HepG2 (cell line): Measurements from ENCODE around the gene TEDC1. TPM values are rescaled to one million over a fixed set of nuclear protein-coding genes. Genes with fewer than 3 reads are reported as not detected.

Experiments used
- BHLHE40 ChIP-seq: IDR thresholded peaks from 2 replicates; pipeline ENCODE4 v1.6.1; 2011; ENCODE audit warnings: low read length, improper control_type of control experiment
- GABPB1 ChIP-seq: IDR thresholded peaks from 2 replicates; pipeline ENCODE4 v1.6.1; 2016; ENCODE audit warnings: mild to moderate bottlenecking, missing genetic modification reagents, moderate library complexity, missing compliant biosample characterization
- HDAC2 ChIP-seq: sonication (generic); formaldehyde crosslinking; IDR thresholded peaks from 2 replicates; pipeline ENCODE4 v1.4.0; 2020; ENCODE audit warnings: missing genetic modification reagents
- MAF1 ChIP-seq: sonication (generic); formaldehyde crosslinking; IDR thresholded peaks from 2 replicates; pipeline ENCODE4 v1.5.0; 2020; ENCODE audit warnings: missing genetic modification reagents, borderline replicate concordance
- MED1 ChIP-seq: sonication (generic); formaldehyde crosslinking; IDR thresholded peaks from 2 replicates; pipeline ENCODE4 v1.4.0; 2020; ENCODE audit warnings: missing genetic modification reagents
- NFYB ChIP-seq: sonication (generic); formaldehyde crosslinking; IDR thresholded peaks from 2 replicates; pipeline ENCODE4 v1.4.0; 2020; ENCODE audit warnings: missing genetic modification reagents
- NR2F2 ChIP-seq: IDR thresholded peaks from 2 replicates; pipeline ENCODE4 v1.6.1; 2012; ENCODE audit warnings: low read depth, inconsistent platforms, borderline replicate concordance
- POLR2G ChIP-seq: fragments of 200-400 bp; formaldehyde crosslinking; IDR thresholded peaks from 2 replicates; pipeline ENCODE4 v1.6.1; 2018; ENCODE audit warnings: mild to moderate bottlenecking, low read depth, low read length, moderate library complexity
- RARA ChIP-seq: IDR thresholded peaks from 2 replicates; pipeline ENCODE4 v1.6.1; 2016; ENCODE audit warnings: missing genetic modification reagents, missing compliant biosample characterization
- THRA ChIP-seq: sonication (generic); formaldehyde crosslinking; IDR thresholded peaks from 2 replicates; pipeline ENCODE4 v1.4.0; 2020; ENCODE audit warnings: missing genetic modification reagents, borderline replicate concordance
- TRIM22 ChIP-seq: fragments of 450-650 bp; IDR thresholded peaks from 2 replicates; pipeline ENCODE4 v1.6.1; 2017
- UBTF ChIP-seq: sonication (generic); formaldehyde crosslinking; IDR thresholded peaks from 2 replicates; pipeline ENCODE4 v1.4.0; 2020; ENCODE audit warnings: mild to moderate bottlenecking, missing genetic modification reagents
- ZBTB33 ChIP-seq: sonication (generic); formaldehyde crosslinking; IDR thresholded peaks from 2 replicates; pipeline ENCODE4 v1.4.0; 2020; ENCODE audit warnings: missing genetic modification reagents
- ZFP90 ChIP-seq: sonication (generic); formaldehyde crosslinking; IDR thresholded peaks from 2 replicates; pipeline ENCODE4 v1.8.0; 2022; ENCODE audit warnings: missing genetic modification reagents, mild to moderate bottlenecking, inconsistent platforms, borderline replicate concordance
- ZNF337 ChIP-seq: sonication (generic); formaldehyde crosslinking; IDR thresholded peaks from 2 replicates; pipeline ENCODE4 v1.5.1; 2020; ENCODE audit warnings: missing genetic modification reagents, low read depth, mild to moderate bottlenecking, borderline replicate concordance
- ZNF687 ChIP-seq: sonication (generic); formaldehyde crosslinking; IDR thresholded peaks from 2 replicates; pipeline ENCODE4 v1.5.1; 2020; ENCODE audit warnings: mild to moderate bottlenecking, missing genetic modification reagents, moderate library complexity
- ZSCAN21 ChIP-seq: sonication (generic); formaldehyde crosslinking; IDR thresholded peaks from 2 replicates; pipeline ENCODE4 v1.8.0; 2022; ENCODE audit warnings: mild to moderate bottlenecking, missing genetic modification reagents, moderate library complexity, borderline replicate concordance
- polyA plus RNA-seq, 8 experiments: library from polyadenylated mRNA; depleted of rRNA in 3 of 8; stranded (reverse) in 7 of 8; unstranded in 1 of 8; fragments of >200 nt; fragmentation: Illumina TruSeq in 4 of 8; extraction: Trizol in 4 of 8; gene quantifications; 2 replicates each; pipeline versions ENCODE4 v1.2.1 to v1.2.3, GENCODE V29; 2011 to 2016; ENCODE audit warnings: low read depth in 4 of 8, missing spikeins in 1 of 8, mixed read lengths in 1 of 8; ENCODE audit not compliant: insufficient read depth in 1 of 8
- total RNA-seq, 5 experiments: library from RNA; depleted of rRNA; stranded (reverse); fragments of >200 nt; fragmentation: Illumina TruSeq; extraction: Trizol; gene quantifications; 2 replicates each; pipeline ENCODE4 v1.2.3, GENCODE V29; 2016; ENCODE audit warnings: low read depth in 1 of 5

The TEDC1 gene
- total and polyA plus RNA-seq, 2 of the 13 experiments (the other 11 are each of a cell fraction or from before 2014, with no cell fraction given): 5.7 to 27.4 TPM

GRCh38 chr14:105495990-105496830, 5.2 kb downstream of the TEDC1 start (continued):
- peak; percentile 82 for TF ChIP-seq UBTF (CRISPR knock-in tag)
- peak; percentile 13; the same call in 1 of the 2 replicates for TF ChIP-seq ZBTB33 (CRISPR knock-in tag)
- TF ChIP-seq ZFP90 (CRISPR knock-in tag): peak; percentile 73; the same call in 1 of the 2 replicates
- peak; percentile 49; the same call in 1 of the 2 replicates for TF ChIP-seq RARA (CRISPR knock-in tag)
- no peak for TF ChIP-seq BHLHE40
- TF ChIP-seq THRA: peak; percentile 89
- peak; percentile 89 for TF ChIP-seq MED1 (CRISPR knock-in tag)
- TF ChIP-seq ZNF337 (CRISPR knock-in tag): no peak
- 0 out of 2 replicates have a peak, but pooled peaks have one; percentile 8 for TF ChIP-seq NFYB (CRISPR knock-in tag)
- TF ChIP-seq ZNF687 (CRISPR knock-in tag): peak; percentile 81
- TF ChIP-seq NR2F2: peak; percentile 54; the same call in 1 of the 2 replicates
- TF ChIP-seq GABPB1 (CRISPR knock-in tag): peak; percentile 46
- peak; percentile 81 for TF ChIP-seq POLR2G
- peak; percentile 60 for TF ChIP-seq ZSCAN21
- 0 out of 2 replicates have a peak, but pooled peaks have one; percentile 14 for TF ChIP-seq MAF1 (CRISPR knock-in tag)
- TF ChIP-seq HDAC2 (CRISPR knock-in tag): peak; percentile 88; the same call in 1 of the 2 replicates
- no peak for TF ChIP-seq TRIM22
